Ectodermal cell (in vitro differentiated cells): ENCODE data around the gene TPO.

Experiments used
- H3K27ac ChIP-seq: 2 replicates; pipeline ENCODE4 v1.7.0; 2013; ENCODE audit warnings: mild to moderate bottlenecking, low read depth, low read length; ENCODE audit not compliant: insufficient read depth, poor library complexity, severe bottlenecking
- H3K27me3 ChIP-seq: 2 replicates; pipeline ENCODE4 v1.7.0; 2013; ENCODE audit warnings: mild to moderate bottlenecking, low read length; ENCODE audit not compliant: insufficient read depth, control insufficient read depth, poor library complexity, severe bottlenecking
- H3K36me3 ChIP-seq: one replicate; pipeline ENCODE4 v1.7.0; 2013; ENCODE audit warnings: low read length; ENCODE audit not compliant: control insufficient read depth, insufficient read depth
- H3K4me1 ChIP-seq: one replicate; pipeline ENCODE4 v1.7.0; 2013; ENCODE audit warnings: low read length; ENCODE audit not compliant: control insufficient read depth, insufficient read depth
- H3K4me3 ChIP-seq: 2 replicates; pipeline ENCODE4 v1.7.0; 2013; ENCODE audit warnings: low read depth, low read length, control low read depth; ENCODE audit not compliant: insufficient read depth
- H3K9me3 ChIP-seq: 2 replicates; pipeline ENCODE4 v1.7.0; 2013; ENCODE audit warnings: mild to moderate bottlenecking, low read length, moderate library complexity; ENCODE audit not compliant: control insufficient read depth
- WGBS, 2 experiments: methylation state at CpG; one replicate each; pipeline ENCODE4 v1.1.7; 2013; ENCODE audit warnings: missing lambda C conversion rate in 2 of 2; 5-methylcytosine and 5-hydroxymethylcytosine counted together

The TPO gene

GRCh38 chr2:1588978-1589621 is 175.8 kb downstream of the TPO start:
- 81 to 83% methylated on average over 15 of the region's 15 CpGs for WGBS, 2 experiments
- no peaks in the 10 kb centered on the region for H3K9me3 ChIP-seq
- peaks cover 10% of the 10 kb centered on the region for H3K4me1 ChIP-seq
- H3K36me3 ChIP-seq = no peaks in the 10 kb centered on the region
- H3K4me3 ChIP-seq = no peak overlapping the region
- H3K27me3 ChIP-seq = no peaks in the 10 kb centered on the region
- H3K27ac ChIP-seq = no peak overlapping the region

GRCh38 chr2:1590596-1591460 is 177.6 kb downstream of the TPO start:
- no peaks in the 10 kb centered on the region for H3K27me3 ChIP-seq
- H3K9me3 ChIP-seq = no peaks in the 10 kb centered on the region
- no peaks in the 10 kb centered on the region for H3K36me3 ChIP-seq
- H3K4me3 ChIP-seq = no peak overlapping the region
- WGBS, 2 experiments = 66 to 70% methylated on average over 18 of the region's 18 CpGs
- H3K4me1 ChIP-seq = peaks cover 10% of the 10 kb centered on the region
- no peak overlapping the region for H3K27ac ChIP-seq

GRCh38 chr2:1591461-1591770 is 178.2 kb downstream of the TPO start:
- Histone ChIP-seq H3K9me3 (no peaks in the 10 kb centered on the region), H3K4me1 (peaks cover 10% of the 10 kb centered on the region), H3K27ac (no peak overlapping the region), H3K27me3 (no peaks in the 10 kb centered on the region), H3K4me3 (no peak overlapping the region), H3K36me3 (no peaks in the 10 kb centered on the region)
- 85 to 88% methylated on average over 16 of the region's 16 CpGs for WGBS, 2 experiments
